HG02571 (cell line): ENCODE measurements around the gene TNS4.

Source experiments
- ATAC-seq: cut with Tn5 transposase; IDR thresholded peaks from one replicate; pipeline ENCODE4 v1.9.1; 2021; ENCODE audit warnings: mild to moderate bottlenecking, moderate library complexity; ENCODE audit not compliant: unreplicated experiment

TNS4 gene

GRCh38 chr17:40473573-40474365 is 27.7 kb downstream of the TNS4 start:
- no peak for ATAC-seq

DNA sequence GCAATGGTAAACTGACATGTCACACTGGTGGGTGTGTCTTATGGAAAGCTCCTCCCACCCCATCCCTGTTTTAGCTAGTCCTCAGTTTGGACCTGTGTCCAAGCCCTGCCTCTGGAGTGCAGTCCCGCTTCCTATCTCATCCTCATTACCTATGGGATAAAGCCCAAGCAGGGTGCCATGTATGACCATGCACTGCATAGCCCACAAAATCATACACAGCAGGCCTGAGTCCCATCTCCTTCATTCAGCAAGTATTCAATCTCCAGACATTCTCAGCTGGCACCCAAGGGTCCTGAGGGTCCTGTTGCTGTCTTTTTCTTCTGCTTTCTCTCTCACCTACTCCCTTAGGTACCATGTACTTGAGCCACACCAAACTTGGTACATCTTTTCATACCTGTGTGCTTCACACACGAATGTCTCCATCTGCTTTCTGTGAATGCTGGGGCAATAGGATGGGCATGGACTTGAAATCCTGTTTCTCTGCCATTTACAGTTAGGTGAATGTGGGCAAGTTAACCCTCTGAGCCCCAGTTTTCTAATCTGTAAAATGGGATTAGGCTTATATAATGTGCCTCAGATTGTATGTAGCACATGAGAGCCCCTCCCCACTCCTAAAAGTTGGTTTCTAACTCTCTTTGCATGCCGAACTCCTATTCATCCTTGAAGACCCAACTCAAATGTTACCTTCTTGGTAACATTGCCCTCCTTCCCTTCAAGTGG is 28.5 kb downstream of the TNS4 start:
- no peak for ATAC-seq

DNA sequence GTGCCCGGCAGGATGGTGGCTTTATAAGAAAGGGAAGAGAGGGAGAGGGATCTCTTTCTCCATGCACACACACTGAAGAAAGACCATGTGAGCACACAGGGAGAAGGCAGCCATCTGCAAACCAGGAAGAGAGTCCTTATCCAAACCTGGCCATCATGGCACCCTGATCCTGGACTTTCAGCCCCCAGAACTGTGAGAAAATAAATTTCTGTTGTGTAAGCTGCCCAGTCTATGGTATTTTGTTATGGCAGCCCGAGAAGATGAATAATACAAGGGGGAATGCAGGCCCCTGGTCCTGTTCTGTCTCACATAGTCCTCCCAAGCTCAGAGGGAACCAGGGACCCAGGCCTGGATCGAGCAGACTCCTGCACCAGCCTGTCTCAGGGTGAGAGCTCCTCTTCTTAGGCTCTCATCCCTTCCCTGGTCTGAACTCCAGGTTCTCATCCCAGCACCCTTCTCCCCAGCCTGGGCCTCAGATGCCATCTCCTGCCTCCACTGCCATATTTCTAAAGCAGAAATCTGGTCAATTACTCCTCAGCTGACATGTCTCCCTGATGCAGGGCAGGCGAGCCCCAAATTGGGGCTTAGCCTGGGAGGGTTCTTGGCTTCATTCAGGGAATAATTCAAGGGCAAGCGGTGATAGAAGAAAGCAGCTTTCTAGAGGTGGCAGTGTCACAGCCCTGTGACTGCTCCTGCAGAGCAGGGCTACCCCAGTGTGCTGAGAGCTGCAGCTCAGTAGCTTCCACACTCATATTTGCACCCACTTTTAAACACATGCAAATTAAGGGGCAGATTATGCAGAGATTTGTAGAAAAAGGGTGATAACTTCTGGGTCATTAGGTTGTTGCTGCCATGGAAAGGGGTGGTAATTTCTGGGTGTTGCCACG is 29.3 kb downstream of the TNS4 start:
- no peak for ATAC-seq

DNA sequence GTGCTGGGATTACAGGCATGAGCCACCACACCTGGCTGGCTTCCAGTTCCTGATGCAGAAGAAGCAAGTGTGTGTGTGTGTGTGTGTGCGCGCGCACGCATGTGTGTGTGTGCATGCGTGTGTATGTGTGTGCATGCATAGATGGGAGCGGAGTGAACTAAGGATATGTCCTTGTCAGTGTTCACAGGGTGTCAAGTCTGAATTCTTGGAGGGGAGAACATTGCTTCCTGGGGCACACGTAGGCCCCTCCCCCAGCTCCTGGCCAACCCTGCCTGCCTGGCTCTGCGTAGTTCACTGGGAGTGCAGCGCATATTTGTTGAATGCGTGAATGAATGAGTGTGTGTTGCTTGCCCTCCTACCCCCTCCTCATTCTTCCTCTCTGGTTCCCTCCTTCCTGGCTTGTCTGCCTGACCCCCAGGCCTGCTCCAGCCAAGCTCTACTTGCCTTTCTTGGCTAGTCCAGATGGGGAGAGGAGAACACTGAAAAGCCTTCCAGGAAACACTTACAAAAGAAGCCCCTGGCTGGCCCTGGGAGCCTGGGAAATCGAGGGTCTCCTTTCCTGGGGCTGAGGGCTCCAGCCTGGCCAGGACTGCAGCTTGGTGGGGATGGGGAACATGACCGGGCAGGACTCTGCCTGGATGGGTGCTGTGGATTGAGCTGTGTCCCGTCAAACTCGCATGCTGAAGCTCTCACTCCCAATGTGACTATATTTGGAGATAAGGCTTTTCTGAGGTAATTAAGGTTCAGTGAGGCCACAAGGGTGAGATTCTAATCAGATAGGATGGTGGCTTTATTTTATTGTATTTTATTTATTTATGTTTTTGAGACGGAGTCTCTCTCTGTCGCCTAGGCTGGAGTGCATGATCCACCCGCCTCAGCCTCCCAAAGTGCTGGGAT is 30.2 kb downstream of the TNS4 start:
- ATAC-seq: no peak

DNA sequence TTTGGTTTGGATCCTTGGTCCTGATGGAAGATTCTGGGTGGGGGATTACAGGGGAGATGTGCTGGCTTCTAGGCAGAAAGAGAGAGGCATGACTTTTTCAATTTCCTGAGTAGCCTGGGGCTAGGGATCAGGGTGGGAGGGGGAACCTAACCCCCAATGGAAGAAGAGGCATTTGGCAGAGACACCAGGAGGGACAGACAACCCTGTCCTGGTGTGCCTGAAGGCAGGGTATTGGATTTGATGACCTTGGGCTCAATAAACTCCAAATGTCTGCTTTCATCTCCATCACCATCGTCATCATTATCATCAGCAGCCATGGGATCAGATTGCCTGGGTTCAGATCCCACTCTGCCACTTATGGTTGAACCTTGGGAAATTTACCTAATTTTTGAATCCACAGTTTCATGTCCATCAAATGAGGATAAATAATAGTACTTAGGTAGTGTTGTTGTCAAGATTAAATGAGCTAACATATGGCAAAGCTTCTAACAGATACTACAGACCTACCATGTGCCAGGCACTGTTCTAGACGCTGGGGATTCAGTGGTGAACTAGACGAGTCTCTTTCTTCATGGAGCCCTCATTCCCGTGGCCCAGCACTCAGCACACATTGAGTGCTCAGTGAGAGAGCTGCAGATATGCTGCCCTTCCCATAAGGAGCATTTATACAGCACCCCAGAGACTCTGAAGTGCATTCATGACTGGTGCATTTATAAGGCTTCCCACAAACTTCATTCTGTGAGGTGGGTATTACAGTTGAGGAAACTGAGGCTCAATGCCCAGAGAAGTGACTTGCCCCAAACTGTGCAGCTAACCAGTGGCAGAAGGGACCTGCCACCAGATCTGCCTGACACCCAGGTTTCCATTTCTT is 31.4 kb downstream of the TNS4 start:
- no peak for ATAC-seq

- ATAC-seq: no peak
Measured at GRCh38 chr17:40468560-40468959, 32.9 kb downstream of the TNS4 start.

DNA sequence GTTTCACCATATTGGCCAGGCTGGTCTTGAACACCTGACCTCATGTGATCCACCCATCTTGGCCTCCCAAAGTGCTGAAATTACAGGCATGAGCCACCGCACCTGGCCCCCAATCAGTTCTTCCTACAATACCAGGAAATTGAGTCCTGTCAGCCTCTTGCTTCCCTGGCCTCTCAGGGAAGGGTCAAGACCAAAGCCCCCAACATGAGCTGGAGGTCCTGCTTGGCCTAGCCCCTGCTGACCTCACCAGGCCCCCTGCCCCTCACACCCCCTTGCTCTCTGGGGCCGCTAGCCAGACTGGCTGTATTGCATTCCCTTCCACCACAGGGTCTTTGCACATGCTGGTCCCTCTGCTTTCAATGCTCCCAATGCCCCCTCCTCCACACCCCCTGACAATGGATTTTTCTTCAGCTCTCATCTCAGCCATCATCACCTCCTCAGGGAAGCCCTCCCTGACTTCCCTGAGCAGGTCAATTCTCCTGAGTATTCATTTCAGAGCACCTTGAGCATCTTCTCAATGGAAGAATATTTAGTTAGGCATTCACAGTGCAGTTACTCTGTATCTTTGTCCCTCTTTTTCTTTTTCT is 34.0 kb downstream of the TNS4 start:
- ATAC-seq: no peak

DNA sequence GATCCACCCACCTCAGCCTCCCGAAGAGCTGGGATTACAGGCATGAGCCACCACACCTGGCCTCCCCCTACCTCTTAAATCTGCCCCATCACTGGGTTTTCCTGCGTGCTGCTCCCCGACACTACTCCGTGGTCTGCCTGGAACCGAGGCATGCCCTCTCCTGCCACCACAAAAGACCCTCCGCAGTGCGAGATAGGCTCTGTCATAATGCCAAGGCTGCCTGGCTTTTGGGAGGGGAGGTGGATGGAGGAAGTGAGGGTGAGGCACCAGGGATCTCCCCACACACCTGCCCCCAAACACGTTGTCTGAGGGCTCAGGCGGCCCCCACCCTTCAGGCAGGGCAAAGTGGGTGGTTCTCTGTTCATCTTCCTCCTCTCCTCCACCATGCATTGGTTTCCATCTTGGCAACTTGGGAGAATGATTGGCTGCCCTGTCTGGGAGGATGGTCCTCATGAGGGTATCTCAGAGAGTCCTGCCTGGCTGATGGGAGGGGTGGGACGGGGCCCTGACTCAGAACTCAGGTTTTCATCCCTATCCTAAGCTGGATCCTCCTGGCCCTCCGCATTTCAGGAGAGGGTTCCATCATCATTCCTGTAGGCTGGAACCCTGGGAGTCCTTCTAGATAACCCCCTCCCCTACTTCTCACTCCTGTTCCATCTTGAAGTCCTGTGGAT is 35.0 kb downstream of the TNS4 start:
- no peak for ATAC-seq

DNA sequence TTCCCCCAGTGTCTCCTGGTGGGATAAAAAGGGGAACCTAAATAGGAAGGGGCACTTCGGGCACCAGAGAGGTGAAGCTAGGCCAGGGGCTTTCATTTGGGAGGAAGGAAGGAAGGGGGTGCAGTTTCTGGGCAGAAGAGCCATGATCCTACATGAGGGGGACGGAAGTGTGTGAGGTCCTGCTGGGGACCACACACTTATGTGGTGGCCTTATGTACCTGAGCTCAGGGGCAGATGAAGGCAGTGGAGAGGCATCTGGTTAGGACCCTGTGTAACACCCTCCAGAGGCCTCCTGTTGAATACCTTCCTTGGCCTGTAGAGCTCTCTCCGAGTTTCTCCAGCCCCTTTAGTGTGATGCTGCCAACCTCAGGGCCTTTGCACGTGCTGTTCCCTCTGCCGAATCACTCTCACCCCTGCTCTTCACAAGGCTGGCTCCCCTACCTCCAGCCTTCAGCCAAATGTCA is 37.0 kb downstream of the TNS4 start:
- no peak for ATAC-seq

DNA sequence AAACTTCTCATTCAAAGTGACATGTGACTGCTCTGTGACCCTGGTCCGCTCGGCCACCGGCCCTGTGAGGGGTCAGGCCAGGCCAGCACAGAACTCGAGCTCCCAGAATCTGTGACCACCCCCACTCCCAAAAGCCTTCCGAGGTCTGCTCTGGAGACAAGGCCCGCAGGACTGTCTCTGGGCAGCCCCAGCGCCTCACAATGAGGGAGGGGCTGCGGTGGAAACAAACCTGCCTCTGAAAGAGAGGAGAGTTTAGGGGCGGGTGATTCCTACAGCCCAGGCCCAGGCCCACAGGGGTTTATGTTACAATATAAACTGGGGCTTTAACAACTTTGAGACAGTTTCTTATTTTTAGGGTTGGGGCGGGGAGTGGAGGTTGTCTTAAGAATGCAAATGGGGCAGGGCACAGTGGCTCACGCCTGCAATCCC is 38.3 kb downstream of the TNS4 start:
- ATAC-seq: no peak

DNA sequence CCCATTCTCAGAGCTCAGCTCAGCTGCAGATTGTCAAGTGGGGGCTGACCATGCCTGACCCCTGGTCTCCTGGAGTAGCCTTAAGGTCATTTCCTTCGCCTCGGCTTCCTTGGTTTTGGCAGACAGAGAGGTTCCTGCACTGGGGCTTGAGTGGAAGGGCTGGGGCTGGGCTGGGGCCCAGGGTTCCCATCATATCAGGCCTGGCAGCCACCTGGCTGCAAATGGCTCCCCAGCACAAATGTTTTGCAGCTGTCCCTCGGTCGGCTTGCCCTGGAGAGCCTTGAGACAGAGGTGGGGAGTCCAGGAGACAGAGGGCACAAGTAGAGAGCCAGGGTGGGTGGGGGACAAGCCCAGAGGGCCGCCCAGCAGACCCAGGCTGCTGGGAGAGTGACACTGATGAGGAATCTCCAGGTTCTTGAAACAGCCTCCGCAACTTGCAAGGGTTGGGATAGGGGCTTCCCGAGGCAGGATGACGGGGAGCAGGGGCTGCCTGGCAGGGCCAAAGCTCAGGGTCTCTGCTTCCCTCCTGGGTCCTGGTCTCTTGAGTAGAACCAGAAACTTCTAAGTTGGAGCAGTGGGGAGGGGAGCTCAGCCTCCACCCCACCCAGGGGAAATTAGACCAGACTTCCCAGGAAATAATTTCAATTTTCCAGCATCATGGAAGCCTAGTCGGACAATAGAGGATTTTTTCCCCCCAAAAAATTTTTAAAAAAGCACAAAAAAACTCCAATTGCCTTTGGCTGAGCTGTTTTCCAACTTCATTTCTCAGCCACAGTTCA is 38.9 kb downstream of the TNS4 start:
- ATAC-seq: no peak

DNA sequence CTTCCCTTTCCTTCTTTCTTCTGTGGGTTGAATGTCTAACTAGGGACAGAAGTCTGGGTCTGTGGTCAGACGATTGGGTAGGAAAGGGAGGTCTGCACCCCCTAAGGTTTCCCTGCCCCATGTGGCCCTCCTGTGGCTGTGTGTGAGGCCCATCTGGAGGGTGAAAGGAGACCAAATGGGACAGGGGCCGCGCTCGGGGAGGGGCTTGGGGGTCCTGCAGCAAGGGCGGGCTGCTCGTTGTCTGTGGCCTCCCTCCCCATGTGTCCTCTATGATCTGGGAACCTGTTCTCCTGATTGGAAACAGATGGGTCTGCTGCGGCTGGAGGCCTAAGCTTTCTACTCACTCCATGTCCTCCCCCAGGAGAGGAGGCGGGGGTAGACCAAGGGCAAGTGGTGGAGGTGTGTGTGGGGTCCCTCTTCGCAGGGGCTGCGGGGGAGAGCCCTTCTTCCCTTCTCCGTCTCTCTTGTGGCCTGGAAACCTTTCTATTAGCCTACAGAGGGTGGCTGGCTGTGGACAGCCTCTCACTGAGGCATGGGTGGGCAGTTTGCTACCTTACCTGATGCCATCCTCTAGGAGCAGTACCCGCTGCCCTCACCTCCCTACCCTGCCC is 39.6 kb downstream of the TNS4 start:
- ATAC-seq: no peak

- no peak for ATAC-seq
Measured at GRCh38 chr17:40460968-40461731, 40.3 kb downstream of the TNS4 start.

GRCh38 chr17:40460604-40460967 is 40.8 kb downstream of the TNS4 start:
- ATAC-seq: no peak

DNA sequence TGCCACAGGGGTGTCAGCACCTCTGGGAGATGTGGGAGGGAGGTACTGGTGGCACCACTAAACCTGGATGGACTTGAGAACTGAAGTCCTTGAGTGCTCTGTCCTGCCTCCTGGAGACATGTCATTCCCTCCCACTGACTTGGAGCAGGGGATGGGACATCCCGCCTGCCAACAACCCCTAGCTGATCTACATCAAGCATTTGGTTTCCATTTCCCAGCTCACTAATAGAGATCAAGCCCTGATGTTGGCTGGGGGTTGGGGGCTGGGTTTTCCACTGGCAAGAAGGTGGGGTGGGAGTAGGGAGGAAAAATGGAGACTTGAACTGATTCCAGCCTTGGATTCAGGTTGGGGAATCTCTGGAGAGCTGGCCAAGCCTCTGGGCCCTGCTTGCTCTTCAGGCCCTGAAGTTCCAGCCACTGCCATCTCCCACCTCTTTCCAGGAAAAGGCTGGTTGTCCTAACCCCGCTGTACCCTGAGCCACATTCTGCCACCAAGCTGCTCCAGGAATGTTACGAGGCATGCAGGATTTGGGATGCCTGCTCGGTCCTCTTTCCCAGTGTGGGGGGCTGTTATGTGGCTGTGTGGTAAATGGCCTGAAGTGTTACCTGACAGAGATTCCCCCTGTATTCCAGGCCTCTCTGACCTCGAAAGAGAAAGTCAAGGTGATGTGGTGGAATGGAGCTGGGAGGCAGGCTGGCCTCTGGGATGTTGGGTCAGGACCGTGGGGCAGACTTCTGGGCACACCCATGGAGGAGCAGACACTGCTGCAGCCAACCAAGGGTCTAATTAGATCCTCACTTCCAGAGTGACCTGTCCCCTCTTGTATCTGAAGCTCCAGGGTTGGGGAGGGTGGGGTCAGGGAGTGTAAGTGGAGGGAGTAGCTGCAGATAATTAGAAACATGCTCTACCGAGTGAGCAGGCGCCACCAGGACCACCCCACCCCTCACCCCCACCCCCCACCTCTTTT is 41.5 kb downstream of the TNS4 start:
- no peak for ATAC-seq
